K562 (cell line): ENCODE results near the gene AMBP. TPM values are rescaled to one million over a fixed set of nuclear protein-coding genes. Genes with fewer than 3 reads are reported as not detected.

ENCODE experiments used
- MYBL2 ChIP-seq, 2 experiments: fragments of 450-650 bp in 1 of 2; sonication (generic) in 1 of 2; formaldehyde crosslinking in 1 of 2; IDR thresholded peaks; 2 replicates each; pipeline versions ENCODE4 v1.6.1 to v1.8.1; 2017 to 2022; ENCODE audit warnings: borderline replicate concordance in 1 of 2, inconsistent platforms in 1 of 2, low read depth in 1 of 2, mild to moderate bottlenecking in 1 of 2, missing genetic modification reagents in 1 of 2, moderate library complexity in 1 of 2
- ZBED1 ChIP-seq: IDR thresholded peaks from 2 replicates; pipeline ENCODE4 v1.6.1; 2014
- ZNF79 ChIP-seq: fragments of 250-450 bp; sonication (Bioruptor Pico); IDR thresholded peaks from 2 replicates; pipeline ENCODE4 v1.4.0; 2020; ENCODE audit warnings: low read depth, mild to moderate bottlenecking, moderate library complexity
- polyA plus RNA-seq, 8 experiments: library from polyadenylated mRNA; depleted of rRNA in 4 of 8; stranded (reverse) in 5 of 8; unstranded in 3 of 8; fragments of >200 nt; fragmentation: Nextera tagmentation in 2 of 8; fragmentation: Illumina TruSeq in 1 of 8; extraction: Ambion mirVana in 2 of 8; extraction: Trizol in 1 of 8; gene quantifications; 2 replicates each; pipeline versions ENCODE4 v1.2.1 to v1.2.3, GENCODE V29; 2011 to 2014; ENCODE audit warnings: inconsistent platforms in 1 of 8, missing spikeins in 1 of 8
- total RNA-seq, 7 experiments: library from RNA; depleted of rRNA in 6 of 7; stranded (reverse); fragments of >200 nt in 6 of 7; fragmentation: Illumina TruSeq in 2 of 7; extraction: Trizol in 2 of 7; gene quantifications; 2 replicates each; pipeline versions ENCODE4 v1.2.1 to v1.2.3, GENCODE V29; 2011 to 2021; ENCODE audit warnings: low replicate concordance in 1 of 7
- TF ChIP-seq, protein P1 (sequence below), 2 experiments: fragments of 450-650 bp in 1 of 2; sonication (generic) in 1 of 2; formaldehyde crosslinking in 1 of 2; IDR thresholded peaks; 2 replicates each; pipeline versions ENCODE4 v1.7.1 to v1.9.0; 2016 to 2022; ENCODE audit warnings: inconsistent platforms in 1 of 2, mild to moderate bottlenecking in 1 of 2, missing genetic modification reagents in 1 of 2
- TF ChIP-seq, protein P2 (sequence below): fragments of 450-650 bp; IDR thresholded peaks from 2 replicates; pipeline ENCODE4 v1.7.1; 2018; ENCODE audit warnings: mild to moderate bottlenecking, low read depth; ENCODE audit not compliant: partially characterized antibody
- TF ChIP-seq, protein P3 (sequence below): sonication (generic); formaldehyde crosslinking; IDR thresholded peaks from 2 replicates; pipeline ENCODE4 v1.8.0; 2022; ENCODE audit warnings: mild to moderate bottlenecking, missing genetic modification reagents
- TF ChIP-seq, protein P4 (sequence below): fragments of 450-650 bp; formaldehyde crosslinking; IDR thresholded peaks from 2 replicates; pipeline ENCODE4 v1.4.0; 2020; ENCODE audit warnings: mild to moderate bottlenecking

The AMBP gene
- total and polyA plus RNA-seq, 9 of the 15 experiments (the other 6 are each of a cell fraction or from before 2014, with no cell fraction given), result 1.3 TPM; not detected in 8

DNA sequence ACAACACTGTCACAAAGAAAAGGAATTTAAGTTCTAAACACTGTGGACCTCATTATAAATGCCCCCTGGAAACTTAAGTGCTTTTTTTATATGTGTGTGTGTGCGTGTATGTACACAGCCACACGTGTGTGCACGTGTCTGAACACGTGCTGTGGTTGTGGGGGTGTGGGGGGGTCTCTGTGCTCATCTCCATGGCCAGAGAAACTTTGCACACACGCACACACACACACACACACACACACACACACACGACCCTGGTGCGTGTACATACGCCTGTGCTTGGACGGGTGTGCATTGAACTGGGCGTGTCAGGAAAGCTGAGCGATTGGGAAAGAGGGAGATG is 27.9 kb downstream of the AMBP start (continued):
- TF ChIP-seq, protein P1, sequence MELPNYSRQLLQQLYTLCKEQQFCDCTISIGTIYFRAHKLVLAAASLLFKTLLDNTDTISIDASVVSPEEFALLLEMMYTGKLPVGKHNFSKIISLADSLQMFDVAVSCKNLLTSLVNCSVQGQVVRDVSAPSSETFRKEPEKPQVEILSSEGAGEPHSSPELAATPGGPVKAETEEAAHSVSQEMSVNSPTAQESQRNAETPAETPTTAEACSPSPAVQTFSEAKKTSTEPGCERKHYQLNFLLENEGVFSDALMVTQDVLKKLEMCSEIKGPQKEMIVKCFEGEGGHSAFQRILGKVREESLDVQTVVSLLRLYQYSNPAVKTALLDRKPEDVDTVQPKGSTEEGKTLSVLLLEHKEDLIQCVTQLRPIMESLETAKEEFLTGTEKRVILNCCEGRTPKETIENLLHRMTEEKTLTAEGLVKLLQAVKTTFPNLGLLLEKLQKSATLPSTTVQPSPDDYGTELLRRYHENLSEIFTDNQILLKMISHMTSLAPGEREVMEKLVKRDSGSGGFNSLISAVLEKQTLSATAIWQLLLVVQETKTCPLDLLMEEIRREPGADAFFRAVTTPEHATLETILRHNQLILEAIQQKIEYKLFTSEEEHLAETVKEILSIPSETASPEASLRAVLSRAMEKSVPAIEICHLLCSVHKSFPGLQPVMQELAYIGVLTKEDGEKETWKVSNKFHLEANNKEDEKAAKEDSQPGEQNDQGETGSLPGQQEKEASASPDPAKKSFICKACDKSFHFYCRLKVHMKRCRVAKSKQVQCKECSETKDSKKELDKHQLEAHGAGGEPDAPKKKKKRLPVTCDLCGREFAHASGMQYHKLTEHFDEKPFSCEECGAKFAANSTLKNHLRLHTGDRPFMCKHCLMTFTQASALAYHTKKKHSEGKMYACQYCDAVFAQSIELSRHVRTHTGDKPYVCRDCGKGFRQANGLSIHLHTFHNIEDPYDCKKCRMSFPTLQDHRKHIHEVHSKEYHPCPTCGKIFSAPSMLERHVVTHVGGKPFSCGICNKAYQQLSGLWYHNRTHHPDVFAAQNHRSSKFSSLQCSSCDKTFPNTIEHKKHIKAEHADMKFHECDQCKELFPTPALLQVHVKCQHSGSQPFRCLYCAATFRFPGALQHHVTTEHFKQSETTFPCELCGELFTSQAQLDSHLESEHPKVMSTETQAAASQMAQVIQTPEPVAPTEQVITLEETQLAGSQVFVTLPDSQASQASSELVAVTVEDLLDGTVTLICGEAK (IDR thresholded peaks at IDR 0.05), result no peak
- TF ChIP-seq, protein P1 (CRISPR knock-in tag; IDR thresholded peaks at IDR 0.05), result no peak
- TF ChIP-seq MYBL2 (IDR thresholded peaks at IDR 0.05; ENCODE audit: low read depth) (no peak), MYBL2 (CRISPR knock-in tag; IDR thresholded peaks at IDR 0.05; ENCODE audit: borderline replicate concordance) (no peak), ZNF79 (no peak), ZBED1 (no peak)
- TF ChIP-seq, protein P2, sequence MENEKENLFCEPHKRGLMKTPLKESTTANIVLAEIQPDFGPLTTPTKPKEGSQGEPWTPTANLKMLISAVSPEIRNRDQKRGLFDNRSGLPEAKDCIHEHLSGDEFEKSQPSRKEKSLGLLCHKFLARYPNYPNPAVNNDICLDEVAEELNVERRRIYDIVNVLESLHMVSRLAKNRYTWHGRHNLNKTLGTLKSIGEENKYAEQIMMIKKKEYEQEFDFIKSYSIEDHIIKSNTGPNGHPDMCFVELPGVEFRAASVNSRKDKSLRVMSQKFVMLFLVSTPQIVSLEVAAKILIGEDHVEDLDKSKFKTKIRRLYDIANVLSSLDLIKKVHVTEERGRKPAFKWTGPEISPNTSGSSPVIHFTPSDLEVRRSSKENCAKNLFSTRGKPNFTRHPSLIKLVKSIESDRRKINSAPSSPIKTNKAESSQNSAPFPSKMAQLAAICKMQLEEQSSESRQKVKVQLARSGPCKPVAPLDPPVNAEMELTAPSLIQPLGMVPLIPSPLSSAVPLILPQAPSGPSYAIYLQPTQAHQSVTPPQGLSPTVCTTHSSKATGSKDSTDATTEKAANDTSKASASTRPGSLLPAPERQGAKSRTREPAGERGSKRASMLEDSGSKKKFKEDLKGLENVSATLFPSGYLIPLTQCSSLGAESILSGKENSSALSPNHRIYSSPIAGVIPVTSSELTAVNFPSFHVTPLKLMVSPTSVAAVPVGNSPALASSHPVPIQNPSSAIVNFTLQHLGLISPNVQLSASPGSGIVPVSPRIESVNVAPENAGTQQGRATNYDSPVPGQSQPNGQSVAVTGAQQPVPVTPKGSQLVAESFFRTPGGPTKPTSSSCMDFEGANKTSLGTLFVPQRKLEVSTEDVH, result no peak
- TF ChIP-seq, protein P3, sequence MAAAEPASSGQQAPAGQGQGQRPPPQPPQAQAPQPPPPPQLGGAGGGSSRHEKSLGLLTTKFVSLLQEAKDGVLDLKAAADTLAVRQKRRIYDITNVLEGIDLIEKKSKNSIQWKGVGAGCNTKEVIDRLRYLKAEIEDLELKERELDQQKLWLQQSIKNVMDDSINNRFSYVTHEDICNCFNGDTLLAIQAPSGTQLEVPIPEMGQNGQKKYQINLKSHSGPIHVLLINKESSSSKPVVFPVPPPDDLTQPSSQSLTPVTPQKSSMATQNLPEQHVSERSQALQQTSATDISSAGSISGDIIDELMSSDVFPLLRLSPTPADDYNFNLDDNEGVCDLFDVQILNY (CRISPR knock-in tag), result no peak
- TF ChIP-seq, protein P4, sequence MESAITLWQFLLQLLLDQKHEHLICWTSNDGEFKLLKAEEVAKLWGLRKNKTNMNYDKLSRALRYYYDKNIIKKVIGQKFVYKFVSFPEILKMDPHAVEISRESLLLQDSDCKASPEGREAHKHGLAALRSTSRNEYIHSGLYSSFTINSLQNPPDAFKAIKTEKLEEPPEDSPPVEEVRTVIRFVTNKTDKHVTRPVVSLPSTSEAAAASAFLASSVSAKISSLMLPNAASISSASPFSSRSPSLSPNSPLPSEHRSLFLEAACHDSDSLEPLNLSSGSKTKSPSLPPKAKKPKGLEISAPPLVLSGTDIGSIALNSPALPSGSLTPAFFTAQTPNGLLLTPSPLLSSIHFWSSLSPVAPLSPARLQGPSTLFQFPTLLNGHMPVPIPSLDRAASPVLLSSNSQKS (CRISPR knock-in tag), result no peak
- TF ChIP-seq, all 486 proteins: peak for 0
